Measurements from ENCODE around the gene CLDN20. TPM values are rescaled to one million over a fixed set of nuclear protein-coding genes. Genes with fewer than 3 reads are reported as not detected.

Gene CLDN20
- total and polyA plus RNA-seq, 2 donors (not counting 1 experiment from before 2014, with no cell fraction given) = not detected

- Histone ChIP-seq H3K4me3 (replicated peaks in 1 of 4; ENCODE audit: control extremely low read depth in 1 of 4, insufficient read depth in 1 of 4, low read depth in 3 of 4, low read length in 4 of 4) (no peak overlapping the region), H2AFZ (ENCODE audit: low read length) (no peak overlapping the region), H3K9me3 (ENCODE audit: control insufficient read depth, insufficient read depth, low read depth, low read length) (no peaks in the 10 kb centered on the region), H3K27me3 (ENCODE audit: control insufficient read depth, insufficient read depth, low read length) (no peaks in the 10 kb centered on the region), H3K36me3 (ENCODE audit: control insufficient read depth, insufficient read depth, low read length) (no peaks in the 10 kb centered on the region), H3K79me2 (ENCODE audit: control insufficient read depth, insufficient read depth, low read length) (no peaks in the 10 kb centered on the region), H3K27ac (ENCODE audit: insufficient read depth, low read length) (no peak overlapping the region), H3K9ac (ENCODE audit: insufficient read depth, low read length) (no peak overlapping the region), H3K4me2 (ENCODE audit: extremely low read depth, insufficient read depth, low read length) (no peak overlapping the region), H4K20me1 (ENCODE audit: control insufficient read depth, extremely low read depth, insufficient read depth, low read length) (no peaks in the 10 kb centered on the region), H3K4me1 (ENCODE audit: control insufficient read depth, extremely low read depth, insufficient read depth, low read length) (peaks cover 27% of the 10 kb centered on the region)
- no peak for TF ChIP-seq EZH2 (IDR thresholded peaks at IDR 0.05; ENCODE audit: low read length, missing control alignments)
- DNase-seq (ENCODE audit: low read depth in 2 of 2) = no peak
Measured at GRCh38 chr6:155271145-155271544, 7.3 kb downstream of the CLDN20 start.

GRCh38 chr6:155272353-155273232 lies 8.8 kb downstream of the CLDN20 start:
- Histone ChIP-seq H2AFZ (ENCODE audit: low read length) (no peak overlapping the region), H3K9ac (ENCODE audit: insufficient read depth, low read length) (no peak overlapping the region), H3K4me2 (ENCODE audit: extremely low read depth, insufficient read depth, low read length) (peak overlapping the region; percentile 69), H3K79me2 (ENCODE audit: control insufficient read depth, insufficient read depth, low read length) (no peaks in the 10 kb centered on the region), H3K4me3 (replicated peaks in 1 of 4; ENCODE audit: control extremely low read depth in 1 of 4, insufficient read depth in 1 of 4, low read depth in 3 of 4, low read length in 4 of 4) (peak overlapping the region in 1 of 4 experiments; percentile 2), H3K9me3 (ENCODE audit: control insufficient read depth, insufficient read depth, low read depth, low read length) (no peaks in the 10 kb centered on the region), H3K27ac (ENCODE audit: insufficient read depth, low read length) (peak overlapping the region; percentile 55), H4K20me1 (ENCODE audit: control insufficient read depth, extremely low read depth, insufficient read depth, low read length) (no peaks in the 10 kb centered on the region), H3K36me3 (ENCODE audit: control insufficient read depth, insufficient read depth, low read length) (no peaks in the 10 kb centered on the region), H3K4me1 (ENCODE audit: control insufficient read depth, extremely low read depth, insufficient read depth, low read length) (peaks cover 28% of the 10 kb centered on the region), H3K27me3 (ENCODE audit: control insufficient read depth, insufficient read depth, low read length) (no peaks in the 10 kb centered on the region)
- peak; percentile 17 to 70 for DNase-seq (ENCODE audit: low read depth in 2 of 2)
- no peak for TF ChIP-seq CTCF (conservative IDR thresholded peaks at IDR 0.05 in 1 of 2, IDR thresholded peaks at IDR 0.05 in 1 of 2; ENCODE audit: low read depth in 1 of 2, low read length in 2 of 2)
- no peak for TF ChIP-seq EZH2 (IDR thresholded peaks at IDR 0.05; ENCODE audit: low read length, missing control alignments)

- no peak overlapping the region for H3K9ac ChIP-seq (ENCODE audit: insufficient read depth, low read length)
- peaks cover 28% of the 10 kb centered on the region for H3K4me1 ChIP-seq (ENCODE audit: control insufficient read depth, extremely low read depth, insufficient read depth, low read length)
- no peak overlapping the region for H2AFZ ChIP-seq (ENCODE audit: low read length)
- no peak for TF ChIP-seq EZH2 (IDR thresholded peaks at IDR 0.05; ENCODE audit: low read length, missing control alignments)
- no peak for TF ChIP-seq CTCF (conservative IDR thresholded peaks at IDR 0.05 in 1 of 2, IDR thresholded peaks at IDR 0.05 in 1 of 2; ENCODE audit: low read depth in 1 of 2, low read length in 2 of 2)
- H3K4me3 ChIP-seq (replicated peaks in 1 of 4; ENCODE audit: control extremely low read depth in 1 of 4, insufficient read depth in 1 of 4, low read depth in 3 of 4, low read length in 4 of 4) = no peak overlapping the region
- H4K20me1 ChIP-seq (ENCODE audit: control insufficient read depth, extremely low read depth, insufficient read depth, low read length) = no peaks in the 10 kb centered on the region
- H3K27ac ChIP-seq (ENCODE audit: insufficient read depth, low read length) = peak overlapping the region; percentile 55
- peak; percentile 71 to 97 for DNase-seq (ENCODE audit: low read depth in 2 of 2)
- peak overlapping the region; percentile 39 for H3K4me2 ChIP-seq (ENCODE audit: extremely low read depth, insufficient read depth, low read length)
- no peaks in the 10 kb centered on the region for H3K79me2 ChIP-seq (ENCODE audit: control insufficient read depth, insufficient read depth, low read length)
- no peaks in the 10 kb centered on the region for H3K9me3 ChIP-seq (ENCODE audit: control insufficient read depth, insufficient read depth, low read depth, low read length)
- H3K27me3 ChIP-seq (ENCODE audit: control insufficient read depth, insufficient read depth, low read length) = no peaks in the 10 kb centered on the region
- no peaks in the 10 kb centered on the region for H3K36me3 ChIP-seq (ENCODE audit: control insufficient read depth, insufficient read depth, low read length)
Measured at GRCh38 chr6:155273431-155273830, 9.6 kb downstream of the CLDN20 start.

All from fibroblast of lung (primary cell).